Stimulated activated naive B cell treated with anti-CD40 and anti-IgM and Interleukin-4, amounts not matched to agents 10 μg/mL and 1 μg/mL and 100 μg/mL, for 72 hours (primary cell): ENCODE results near the gene C6orf52.

Experiments
- ATAC-seq, 2 donors: fragments of 150-1000 bp; cut with Tn5 transposase; replicated peaks; 2 replicates each; pipeline ENCODE4 v1.10.0; 2021; ENCODE audit warnings: moderate library complexity in 1 of 2
- DNase-seq: peaks from one replicate; pipeline ENCODE4 v3.0.0; 2021
- H3K27ac Mint-ChIP-seq: one replicate; pipeline ENCODE4 v1.8.0; 2022; ENCODE audit warnings: mild to moderate bottlenecking, mixed read lengths
- H3K27me3 Mint-ChIP-seq, 2 donors: one replicate each; pipeline ENCODE4 v1.8.0; 2022; ENCODE audit warnings: mixed read lengths in 2 of 2
- H3K36me3 Mint-ChIP-seq, 2 donors: one replicate each; pipeline ENCODE4 v1.8.0; 2022; ENCODE audit warnings: mixed read lengths in 2 of 2, mild to moderate bottlenecking in 1 of 2
- H3K4me1 Mint-ChIP-seq, 2 donors: one replicate each; pipeline ENCODE4 v1.8.0; 2022; ENCODE audit warnings: mixed read lengths in 2 of 2, mild to moderate bottlenecking in 1 of 2
- H3K4me3 Mint-ChIP-seq, 2 donors: one replicate each; pipeline ENCODE4 v1.8.0; 2022; ENCODE audit warnings: mild to moderate bottlenecking in 2 of 2, mixed read lengths in 2 of 2, moderate library complexity in 1 of 2
- H3K9me3 Mint-ChIP-seq, 2 donors: one replicate each; pipeline ENCODE4 v1.8.0; 2022; ENCODE audit warnings: mixed read lengths in 2 of 2, mild to moderate bottlenecking in 1 of 2

C6orf52 gene

DNA sequence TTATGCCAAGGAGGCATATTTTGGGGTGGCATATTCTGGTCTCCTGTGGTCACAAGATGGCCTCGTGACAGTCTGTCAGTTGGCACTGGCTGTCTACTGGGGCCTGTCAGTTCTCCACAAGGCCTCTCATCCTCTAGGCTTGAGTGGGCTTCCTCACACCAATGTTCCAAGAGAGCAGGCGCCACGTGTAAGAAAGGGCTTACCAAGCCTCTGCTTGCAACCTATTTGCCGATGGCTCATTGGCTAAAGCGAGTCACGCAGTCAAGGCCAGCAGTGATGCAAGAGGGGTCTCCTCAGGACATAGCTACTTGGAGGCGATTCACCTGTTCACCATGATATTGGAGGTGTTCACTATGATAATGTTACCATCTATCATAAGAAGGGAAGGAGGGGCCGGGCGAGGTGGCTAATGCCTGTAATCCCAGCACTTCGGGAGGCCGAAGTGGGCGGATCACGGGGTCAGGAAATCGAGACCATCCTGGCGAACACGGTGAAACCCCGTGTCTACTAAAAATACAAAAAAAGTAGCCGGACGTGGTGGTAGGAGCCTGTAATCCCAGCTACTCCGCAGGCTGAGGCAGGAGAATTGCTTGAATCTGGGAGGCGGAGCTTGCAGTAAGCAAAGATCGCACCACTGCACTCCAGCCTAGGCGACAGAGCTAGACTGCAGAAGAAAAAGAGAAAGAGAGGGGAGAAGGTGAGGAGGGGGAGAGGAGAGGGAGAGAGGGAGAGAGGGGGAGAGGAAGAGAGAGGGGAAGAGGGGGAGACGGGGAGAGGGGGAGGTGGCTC lies 35.3 kb downstream of the C6orf52 start:
- no peaks in the 10 kb centered on the region for H3K36me3 Mint-ChIP-seq
- H3K4me3 Mint-ChIP-seq, result peak overlapping the region; percentile 48 to 54
- ATAC-seq (no peak), DNase-seq (no peak)
- H3K27ac Mint-ChIP-seq, result no peak overlapping the region
- peaks cover under 1 to 1% of the 10 kb centered on the region in 2 donors for H3K9me3 Mint-ChIP-seq
- peaks cover 5 to 12% of the 10 kb centered on the region in 2 donors for H3K4me1 Mint-ChIP-seq
- H3K27me3 Mint-ChIP-seq, result peaks cover 5 to 21% of the 10 kb centered on the region in 2 donors

DNA sequence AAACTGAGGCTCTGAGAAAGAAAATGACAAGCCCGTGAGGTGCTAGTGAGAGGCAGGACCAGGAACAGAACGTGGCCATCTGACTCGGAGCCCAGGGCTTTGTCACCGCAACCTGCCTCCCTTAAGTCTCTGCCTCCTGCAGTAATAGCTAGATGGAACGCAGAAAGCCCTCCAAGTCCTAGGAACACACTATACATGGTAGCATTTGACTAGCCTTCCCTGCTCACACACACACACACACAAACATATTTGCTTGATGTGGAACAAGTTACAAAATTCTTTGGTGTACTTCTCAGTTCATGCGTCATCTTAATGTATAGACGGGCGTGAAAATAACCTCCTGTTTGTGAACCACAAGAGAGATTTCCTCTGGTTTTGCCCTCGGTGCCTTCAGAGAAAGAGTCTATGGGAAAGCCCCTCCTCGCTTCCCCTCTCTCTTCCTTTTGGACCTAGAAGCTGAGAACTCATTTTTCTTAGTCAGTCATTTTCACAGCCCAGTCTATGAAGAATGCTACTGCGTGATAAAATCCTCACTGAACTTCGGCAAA lies 38.8 kb downstream of the C6orf52 start:
- H3K4me1 Mint-ChIP-seq, result peaks cover 5 to 12% of the 10 kb centered on the region in 2 donors
- DNase-seq, result no peak
- peaks cover 10 to 41% of the 10 kb centered on the region in 2 donors for H3K27me3 Mint-ChIP-seq
- no peaks in the 10 kb centered on the region for H3K9me3 Mint-ChIP-seq
- peak; percentile 73 to 84 for ATAC-seq
- H3K27ac Mint-ChIP-seq, result no peak overlapping the region
- no peaks in the 10 kb centered on the region for H3K36me3 Mint-ChIP-seq
- peak overlapping the region in 1 of 2 donors; percentile 13 for H3K4me3 Mint-ChIP-seq

DNA sequence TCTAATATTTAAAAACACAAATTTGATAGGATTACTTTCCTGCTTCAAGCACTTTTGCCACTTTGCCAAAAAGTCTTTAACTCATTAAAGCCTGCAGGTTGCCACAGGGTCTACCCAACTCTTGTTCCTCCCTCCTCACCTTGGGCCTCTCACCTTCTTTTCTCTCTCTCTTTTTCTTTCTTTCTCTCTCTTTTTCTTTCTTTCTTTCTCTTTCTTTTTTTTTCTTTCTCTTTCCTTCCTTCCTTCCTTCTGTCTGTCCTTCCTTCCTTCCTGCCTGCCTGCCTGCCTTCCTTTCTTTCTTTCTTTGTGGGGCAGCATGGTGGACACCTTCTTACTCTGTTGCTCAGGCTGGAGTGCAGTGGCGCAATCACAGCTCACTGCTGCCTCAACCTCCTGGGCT lies 50.2 kb downstream of the C6orf52 start:
- no peak overlapping the region for H3K4me3 Mint-ChIP-seq
- peaks cover 0 to 4% of the 10 kb centered on the region in 2 donors for H3K36me3 Mint-ChIP-seq
- DNase-seq (no peak), ATAC-seq (no peak)
- peaks cover 23 to 38% of the 10 kb centered on the region in 2 donors for H3K4me1 Mint-ChIP-seq
- peaks cover 0 to 4% of the 10 kb centered on the region in 2 donors for H3K27me3 Mint-ChIP-seq
- H3K27ac Mint-ChIP-seq, result no peak overlapping the region
- peaks cover 0 to 2% of the 10 kb centered on the region in 2 donors for H3K9me3 Mint-ChIP-seq

DNA sequence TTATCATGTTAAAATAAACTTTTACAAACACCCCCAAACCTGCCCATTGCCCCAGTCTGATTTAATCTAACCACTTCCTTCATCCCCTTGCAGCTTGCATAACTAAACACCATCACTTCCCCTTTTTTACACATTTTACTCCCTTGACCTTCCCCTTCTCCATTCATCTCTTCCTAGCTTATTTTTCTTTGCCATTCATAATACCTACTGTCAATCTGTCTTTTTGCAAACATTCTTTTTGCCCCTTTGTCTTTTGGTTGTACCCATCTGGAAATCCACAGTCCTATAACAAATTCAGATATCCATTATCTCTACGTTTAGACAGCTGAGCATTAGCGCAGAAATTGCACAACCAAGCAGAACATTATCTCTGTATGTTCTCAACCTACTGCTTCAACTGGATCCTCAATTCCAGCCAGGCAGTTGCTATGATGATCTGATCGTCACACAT lies 51.2 kb downstream of the C6orf52 start:
- peak overlapping the region; percentile 15 to 17 for H3K4me3 Mint-ChIP-seq
- peaks cover 0 to 4% of the 10 kb centered on the region in 2 donors for H3K36me3 Mint-ChIP-seq
- no peak for DNase-seq
- peaks cover 0 to 4% of the 10 kb centered on the region in 2 donors for H3K9me3 Mint-ChIP-seq
- ATAC-seq, result peak; percentile 96 to 97
- H3K27me3 Mint-ChIP-seq, result peaks cover 0 to 5% of the 10 kb centered on the region in 2 donors
- H3K27ac Mint-ChIP-seq, result no peak overlapping the region
- peaks cover 23 to 38% of the 10 kb centered on the region in 2 donors for H3K4me1 Mint-ChIP-seq

DNA sequence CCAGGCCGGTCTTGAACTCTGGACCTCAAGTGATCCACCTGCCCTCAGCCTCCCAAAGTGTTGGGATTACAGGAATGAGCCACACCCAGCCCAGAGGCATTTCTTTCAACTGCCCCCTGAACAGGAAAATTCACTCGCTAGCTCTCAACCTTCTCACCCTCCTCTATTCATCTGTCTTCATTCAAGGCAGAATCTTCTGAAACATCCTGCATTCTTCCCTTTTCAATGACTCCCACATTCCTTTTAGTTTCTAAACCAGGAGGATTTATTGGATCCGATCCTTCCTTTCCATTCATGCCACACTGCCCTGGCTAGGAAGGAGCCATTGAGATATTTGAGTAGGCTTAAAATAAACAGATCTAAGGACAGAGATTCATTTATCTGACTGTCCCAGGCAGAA lies 52.9 kb downstream of the C6orf52 start:
- DNase-seq (no peak), ATAC-seq (no peak)
- Mint-ChIP-seq H3K27ac (peak overlapping the region; percentile 17), H3K4me3 (no peak overlapping the region), H3K36me3 (peaks cover 0 to 4% of the 10 kb centered on the region in 2 donors), H3K27me3 (peaks cover 0 to 5% of the 10 kb centered on the region in 2 donors), H3K9me3 (peaks cover 0 to 4% of the 10 kb centered on the region in 2 donors), H3K4me1 (peaks cover 23 to 38% of the 10 kb centered on the region in 2 donors)

DNA sequence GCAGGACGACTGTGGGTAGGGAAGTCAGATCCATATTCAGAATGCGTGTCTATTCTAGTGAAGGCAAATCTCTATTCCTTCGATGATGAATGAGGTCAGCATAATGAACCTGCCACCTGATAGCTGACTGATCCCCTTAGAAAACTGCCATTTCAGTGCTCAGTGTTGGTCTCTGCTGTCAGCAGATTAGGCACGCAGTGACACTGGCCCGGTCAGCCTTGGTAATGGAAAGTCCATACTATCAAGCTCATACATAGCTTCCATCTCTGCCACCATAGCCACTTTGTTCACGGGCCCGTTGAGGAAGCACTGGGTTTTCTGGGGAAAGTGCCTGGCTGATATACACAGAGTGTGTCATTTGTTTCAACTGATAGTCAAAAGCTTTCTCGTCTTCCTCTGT lies 54.0 kb downstream of the C6orf52 start:
- Mint-ChIP-seq H3K27ac (no peak overlapping the region), H3K27me3 (peaks cover 0 to 5% of the 10 kb centered on the region in 2 donors), H3K9me3 (peaks cover 0 to 4% of the 10 kb centered on the region in 2 donors), H3K36me3 (peaks cover 0 to 4% of the 10 kb centered on the region in 2 donors), H3K4me1 (peaks cover 23 to 37% of the 10 kb centered on the region in 2 donors), H3K4me3 (no peak overlapping the region)
- DNase-seq (no peak), ATAC-seq (no peak)

DNA sequence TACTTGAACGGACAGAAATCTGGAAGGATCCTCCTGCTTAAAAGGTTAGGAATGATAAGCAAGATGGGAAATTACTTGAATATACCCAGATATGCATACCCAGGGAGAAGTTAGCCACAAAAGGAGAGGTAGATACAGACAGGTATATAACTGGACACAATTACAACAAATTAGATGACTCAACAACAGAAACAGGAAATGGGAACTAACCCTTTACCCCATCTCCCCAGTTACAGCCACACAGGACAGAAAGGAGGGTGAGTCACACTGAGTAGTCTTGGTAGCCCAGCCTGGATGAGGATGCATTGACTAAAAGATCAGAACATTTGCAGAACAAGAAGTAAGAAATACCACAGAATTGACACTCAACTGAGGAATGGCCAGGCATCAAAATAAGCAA lies 61.2 kb downstream of the C6orf52 start:
- DNase-seq (peak; percentile 31), ATAC-seq (peak; percentile 100)
- peak overlapping the region in 1 of 2 donors; percentile 1 for H3K4me3 Mint-ChIP-seq
- peaks cover 7 to 15% of the 10 kb centered on the region in 2 donors for H3K4me1 Mint-ChIP-seq
- H3K36me3 Mint-ChIP-seq, result peaks cover 8 to 14% of the 10 kb centered on the region in 2 donors
- no peaks in the 10 kb centered on the region for H3K27me3 Mint-ChIP-seq
- H3K27ac Mint-ChIP-seq, result peak overlapping the region; percentile 39
- H3K9me3 Mint-ChIP-seq, result no peaks in the 10 kb centered on the region

DNA sequence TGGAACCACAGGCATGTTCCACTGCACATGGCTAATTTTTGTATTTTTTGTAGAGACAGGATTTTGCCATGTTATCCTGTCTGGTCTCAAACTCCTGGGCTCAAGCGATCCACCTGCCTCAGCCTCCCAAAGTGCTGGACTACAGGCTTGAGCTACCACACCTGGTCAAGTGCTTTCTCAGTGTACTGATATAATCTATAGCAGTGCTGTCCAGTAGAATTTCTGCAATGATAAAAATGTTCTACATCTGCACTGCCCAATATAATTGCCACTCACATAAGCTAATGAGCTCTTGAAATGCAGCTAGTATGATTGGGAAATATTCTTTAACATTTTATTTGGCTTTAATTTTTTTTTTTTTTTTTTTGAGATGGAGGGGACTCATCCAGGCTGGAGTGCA lies 64.2 kb downstream of the C6orf52 start:
- Mint-ChIP-seq H3K4me3 (no peak overlapping the region), H3K9me3 (no peaks in the 10 kb centered on the region), H3K4me1 (peaks cover 7 to 16% of the 10 kb centered on the region in 2 donors), H3K27ac (no peak overlapping the region), H3K36me3 (peaks cover 19 to 33% of the 10 kb centered on the region in 2 donors), H3K27me3 (no peaks in the 10 kb centered on the region)
- no peak for DNase-seq
- no peak for ATAC-seq

DNA sequence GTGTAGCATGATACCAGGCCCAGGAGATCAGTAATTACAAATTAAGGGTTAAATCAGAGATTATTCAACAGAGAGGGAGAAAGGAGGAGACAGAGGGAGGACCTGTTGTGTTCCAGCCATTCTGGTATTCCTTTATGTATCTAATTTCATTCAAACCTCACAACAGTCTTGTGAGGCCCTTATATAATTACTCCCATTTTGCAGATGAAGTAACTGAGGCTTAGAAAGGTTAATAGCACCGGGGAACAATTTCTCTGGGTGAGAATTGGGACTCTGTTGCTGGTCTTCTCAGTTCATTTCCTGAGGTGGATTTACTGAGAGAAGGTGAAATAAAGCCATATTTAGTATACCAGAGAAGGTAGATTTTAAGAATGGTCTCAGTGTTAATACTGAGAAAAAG lies 66.6 kb downstream of the C6orf52 start:
- Mint-ChIP-seq H3K36me3 (peaks cover 41 to 57% of the 10 kb centered on the region in 2 donors), H3K4me1 (peaks cover 6 to 9% of the 10 kb centered on the region in 2 donors), H3K4me3 (no peak overlapping the region), H3K27me3 (no peaks in the 10 kb centered on the region), H3K27ac (no peak overlapping the region), H3K9me3 (no peaks in the 10 kb centered on the region)
- DNase-seq, result no peak
- no peak for ATAC-seq

DNA sequence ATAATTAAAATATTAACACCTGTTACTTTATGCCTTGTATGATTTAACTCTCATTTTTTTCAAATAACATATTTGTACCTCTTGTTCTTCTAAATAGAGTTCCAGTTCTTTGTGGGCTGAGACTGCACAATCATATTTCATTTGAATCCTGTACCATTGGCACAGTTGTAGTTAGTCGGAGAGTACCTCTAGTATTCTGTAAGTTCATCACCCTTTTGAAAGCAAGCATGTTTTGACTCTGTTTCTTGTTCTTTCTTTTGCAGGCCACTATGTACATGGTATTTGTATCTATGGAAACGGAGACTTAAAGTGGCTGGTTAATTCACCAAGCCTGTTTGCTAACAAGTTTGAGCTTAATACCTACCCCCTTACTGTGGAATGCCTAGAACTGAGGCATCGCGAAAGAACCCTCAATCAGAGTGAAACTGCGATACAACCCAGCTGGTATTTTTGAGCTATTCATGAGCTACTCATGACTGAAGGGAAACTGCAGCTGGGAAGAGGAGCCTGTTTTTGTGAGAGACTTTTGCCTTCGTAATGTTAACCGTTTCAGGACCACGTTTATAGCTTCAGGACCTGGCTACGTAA lies 68.2 kb downstream of the C6orf52 start:
- DNase-seq, result no peak
- no peak overlapping the region for H3K27ac Mint-ChIP-seq
- H3K36me3 Mint-ChIP-seq, result peaks cover 50 to 59% of the 10 kb centered on the region in 2 donors
- H3K27me3 Mint-ChIP-seq, result no peaks in the 10 kb centered on the region
- peaks cover 6 to 8% of the 10 kb centered on the region in 2 donors for H3K4me1 Mint-ChIP-seq
- peaks cover 0 to 2% of the 10 kb centered on the region in 2 donors for H3K9me3 Mint-ChIP-seq
- H3K4me3 Mint-ChIP-seq, result no peak overlapping the region
- ATAC-seq, result no peak

DNA sequence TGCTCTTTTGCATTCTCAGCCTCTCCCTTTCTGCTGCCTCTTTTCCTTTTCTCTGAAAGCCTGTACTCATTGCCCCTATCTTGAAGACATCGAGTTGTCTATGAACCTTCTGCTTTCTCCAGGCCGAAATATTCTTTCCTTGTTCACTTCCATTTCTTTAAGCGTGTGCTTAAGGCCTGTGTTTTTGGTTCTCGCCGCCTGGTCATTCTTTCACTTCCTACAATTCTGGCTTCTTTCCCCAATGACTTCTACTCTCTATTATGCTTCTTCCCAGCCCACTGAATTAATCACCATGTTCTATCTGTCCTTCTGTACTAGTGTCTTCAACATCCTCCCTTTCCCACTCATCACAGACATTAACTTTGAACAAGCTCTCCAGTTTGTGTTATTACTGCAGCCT lies 69.6 kb downstream of the C6orf52 start:
- no peaks in the 10 kb centered on the region for H3K27me3 Mint-ChIP-seq
- ATAC-seq, result no peak
- peaks cover 6 to 8% of the 10 kb centered on the region in 2 donors for H3K4me1 Mint-ChIP-seq
- peaks cover 54 to 64% of the 10 kb centered on the region in 2 donors for H3K36me3 Mint-ChIP-seq
- no peak overlapping the region for H3K4me3 Mint-ChIP-seq
- no peak overlapping the region for H3K27ac Mint-ChIP-seq
- H3K9me3 Mint-ChIP-seq, result peaks cover 0 to 2% of the 10 kb centered on the region in 2 donors
- DNase-seq, result no peak

DNA sequence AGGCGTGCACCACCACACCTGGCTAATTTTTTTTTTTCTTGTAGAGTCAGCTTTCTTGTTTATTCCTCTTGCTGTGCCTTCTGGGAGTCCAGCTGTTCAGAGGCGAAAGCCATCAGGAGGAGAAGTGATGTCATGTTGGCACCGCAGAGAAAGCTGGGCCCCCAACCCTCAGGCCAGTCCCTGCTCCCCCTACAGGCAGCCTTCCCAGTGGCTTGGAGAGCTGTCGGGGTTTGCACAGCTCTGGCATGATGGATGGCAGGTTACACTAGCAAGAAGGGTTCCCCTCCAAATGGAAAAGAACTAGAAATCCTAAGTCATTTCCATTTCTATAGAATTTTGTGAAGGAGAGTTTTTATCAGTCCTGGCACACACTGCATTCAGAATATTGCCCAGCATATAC lies 72.6 kb downstream of the C6orf52 start:
- H3K4me1 Mint-ChIP-seq, result peaks cover 6 to 13% of the 10 kb centered on the region in 2 donors
- H3K9me3 Mint-ChIP-seq, result peaks cover 0 to 2% of the 10 kb centered on the region in 2 donors
- H3K4me3 Mint-ChIP-seq, result no peak overlapping the region
- H3K27me3 Mint-ChIP-seq, result no peaks in the 10 kb centered on the region
- H3K27ac Mint-ChIP-seq, result no peak overlapping the region
- no peak for ATAC-seq
- peaks cover 42 to 52% of the 10 kb centered on the region in 2 donors for H3K36me3 Mint-ChIP-seq
- no peak for DNase-seq
